ENCODE data around the gene RALGAPA2. TPM values are rescaled to one million over a fixed set of nuclear protein-coding genes. Genes with fewer than 3 reads are reported as not detected.
"Not testable (repeated sequence)": the region's sequence is repeated elsewhere in the genome, so short reads cannot be mapped to it uniquely, and the experiment has no call there.

Gene RALGAPA2
- total RNA-seq, 1 donor from 2014 or later, result 15.7 TPM

DNA sequence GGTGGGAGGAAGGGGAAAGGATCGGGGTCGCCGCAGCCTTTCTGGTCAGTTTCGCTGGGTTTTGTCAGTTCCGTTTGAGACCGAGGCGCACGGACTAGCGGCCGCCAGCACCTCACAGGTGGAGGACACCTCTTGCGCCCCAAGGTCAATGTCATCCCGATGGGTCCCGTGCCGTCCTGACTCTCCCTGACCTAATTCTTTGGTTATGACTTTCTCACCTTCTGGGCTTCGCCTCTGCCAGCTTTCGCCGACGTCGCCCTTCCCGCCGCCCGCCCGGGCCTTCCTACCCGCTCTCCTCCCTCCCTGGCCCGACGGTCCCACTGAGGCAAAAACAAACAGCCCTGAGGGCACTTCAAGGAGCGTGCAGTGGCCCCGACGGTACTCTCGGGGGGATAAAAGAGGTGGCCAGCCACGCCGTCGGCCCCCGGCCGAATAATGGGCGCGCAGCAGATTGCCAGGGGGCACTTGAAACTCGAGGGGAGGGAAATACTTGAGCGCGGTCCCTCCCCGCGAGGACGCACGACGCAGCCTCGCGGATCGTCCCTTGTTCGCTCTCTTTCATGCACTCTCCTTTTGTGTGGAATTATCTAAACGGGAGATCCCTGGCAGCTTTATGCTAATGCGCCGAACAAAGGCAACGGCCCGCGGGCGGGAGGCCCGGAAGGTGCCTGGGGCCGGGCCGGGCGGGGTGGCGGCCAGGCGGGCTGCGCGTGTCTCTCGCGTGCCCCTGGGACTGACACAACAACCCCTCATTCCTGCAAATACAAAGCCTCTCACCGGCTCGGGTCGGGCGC, 348.4 kb downstream of the RALGAPA2 start:
- no peaks in the 10 kb centered on the region for H3K9me3 ChIP-seq (ENCODE audit: control insufficient read depth in 3 of 3, low read length in 3 of 3)
- H3K4me3 ChIP-seq (ENCODE audit: low read length in 3 of 3), result no peak overlapping the region
- H3K4me1 ChIP-seq (ENCODE audit: control insufficient read depth in 3 of 3, insufficient read depth in 3 of 3, low read length in 3 of 3), result peaks cover 5 to 10% (median 9%) of the 10 kb centered on the region in 3 donors
- no peaks in the 10 kb centered on the region for H3K36me3 ChIP-seq (ENCODE audit: control insufficient read depth in 3 of 3, insufficient read depth in 3 of 3, low read length in 3 of 3)
- H3K27ac ChIP-seq (ENCODE audit: low read depth, low read length), result no peak overlapping the region
- H3K27me3 ChIP-seq (ENCODE audit: control insufficient read depth in 3 of 3, insufficient read depth in 3 of 3, low read length in 3 of 3), result peaks cover 55 to 68% (median 56%) of the 10 kb centered on the region in 3 donors
- no peak overlapping the region for H3K9ac ChIP-seq (ENCODE audit: low read depth in 1 of 3, low read length in 3 of 3)

DNA sequence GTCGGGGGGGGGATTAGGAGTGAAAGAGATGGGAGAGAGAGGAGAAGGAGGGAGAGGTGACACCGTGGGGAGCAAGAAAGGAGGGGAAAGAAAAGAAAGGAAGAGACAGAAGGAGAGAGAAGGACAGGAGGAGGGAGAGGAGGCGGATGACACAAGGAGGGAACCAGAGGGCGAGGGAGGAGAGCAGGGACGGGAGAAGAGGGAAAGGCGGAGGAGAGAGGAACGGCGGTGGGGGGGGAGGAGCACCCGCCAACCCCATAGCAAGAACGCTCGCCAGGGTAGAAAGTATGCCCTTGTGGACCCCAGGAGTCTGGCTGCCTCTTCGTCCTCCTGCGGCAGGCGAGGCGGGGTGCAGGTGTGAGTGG, 349.0 kb downstream of the RALGAPA2 start:
- peaks cover 2 to 7% (median 7%) of the 10 kb centered on the region in 3 donors for H3K4me1 ChIP-seq (ENCODE audit: control insufficient read depth in 3 of 3, insufficient read depth in 3 of 3, low read length in 3 of 3)
- no peak overlapping the region for H3K9ac ChIP-seq (ENCODE audit: low read depth in 1 of 3, low read length in 3 of 3)
- H3K27ac ChIP-seq (ENCODE audit: low read depth, low read length), result no peak overlapping the region
- H3K4me3 ChIP-seq (ENCODE audit: low read length in 3 of 3), result no peak overlapping the region
- no peaks in the 10 kb centered on the region for H3K36me3 ChIP-seq (ENCODE audit: control insufficient read depth in 3 of 3, insufficient read depth in 3 of 3, low read length in 3 of 3)
- no peaks in the 10 kb centered on the region for H3K9me3 ChIP-seq (ENCODE audit: control insufficient read depth in 3 of 3, low read length in 3 of 3)
- H3K27me3 ChIP-seq (ENCODE audit: control insufficient read depth in 3 of 3, insufficient read depth in 3 of 3, low read length in 3 of 3), result peaks cover 52 to 65% (median 53%) of the 10 kb centered on the region in 3 donors

DNA sequence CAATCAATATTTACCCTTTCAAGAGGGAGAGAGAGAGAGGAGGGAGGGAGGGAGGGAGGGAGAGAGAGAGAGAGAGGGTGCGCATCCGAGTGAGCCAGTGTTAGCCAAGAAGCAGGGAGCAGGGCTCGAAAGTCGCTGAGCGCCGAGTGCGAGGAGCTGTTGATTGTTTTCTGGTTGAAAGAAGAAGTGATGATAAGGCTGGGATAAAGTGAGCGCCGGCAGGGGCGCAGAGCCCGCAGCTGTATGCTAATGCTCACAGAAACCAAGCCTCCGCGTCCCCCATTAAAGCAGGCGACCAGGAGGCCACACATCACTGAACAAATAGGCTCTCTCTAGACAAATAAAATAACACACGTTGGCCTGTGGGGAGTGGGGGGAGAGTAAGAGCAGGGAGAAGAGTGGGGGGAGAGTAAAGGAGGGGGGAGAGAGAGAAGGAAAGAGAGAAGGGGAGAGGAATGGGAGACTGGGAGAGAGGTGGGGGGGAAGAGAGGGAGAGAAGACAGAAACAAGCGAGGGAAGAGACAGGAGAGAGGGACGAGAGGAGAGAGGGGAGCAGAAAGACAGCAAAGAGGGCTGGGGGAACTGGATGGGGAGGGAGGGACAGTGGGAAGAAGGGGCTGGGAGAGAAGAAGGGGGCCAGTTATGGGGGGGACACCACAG, 349.5 kb downstream of the RALGAPA2 start:
- H3K27me3 ChIP-seq (ENCODE audit: control insufficient read depth in 3 of 3, insufficient read depth in 3 of 3, low read length in 3 of 3), result peaks cover 49 to 63% (median 53%) of the 10 kb centered on the region in 3 donors
- H3K36me3 ChIP-seq (ENCODE audit: control insufficient read depth in 3 of 3, insufficient read depth in 3 of 3, low read length in 3 of 3), result no peaks in the 10 kb centered on the region
- no peak overlapping the region for H3K9ac ChIP-seq (ENCODE audit: low read depth in 1 of 3, low read length in 3 of 3)
- H3K4me1 ChIP-seq (ENCODE audit: control insufficient read depth in 3 of 3, insufficient read depth in 3 of 3, low read length in 3 of 3), result peaks cover 2 to 7% (median 7%) of the 10 kb centered on the region in 3 donors
- H3K27ac ChIP-seq (ENCODE audit: low read depth, low read length), result no peak overlapping the region
- no peak overlapping the region for H3K4me3 ChIP-seq (ENCODE audit: low read length in 3 of 3)
- H3K9me3 ChIP-seq (ENCODE audit: control insufficient read depth in 3 of 3, low read length in 3 of 3), result no peaks in the 10 kb centered on the region

DNA sequence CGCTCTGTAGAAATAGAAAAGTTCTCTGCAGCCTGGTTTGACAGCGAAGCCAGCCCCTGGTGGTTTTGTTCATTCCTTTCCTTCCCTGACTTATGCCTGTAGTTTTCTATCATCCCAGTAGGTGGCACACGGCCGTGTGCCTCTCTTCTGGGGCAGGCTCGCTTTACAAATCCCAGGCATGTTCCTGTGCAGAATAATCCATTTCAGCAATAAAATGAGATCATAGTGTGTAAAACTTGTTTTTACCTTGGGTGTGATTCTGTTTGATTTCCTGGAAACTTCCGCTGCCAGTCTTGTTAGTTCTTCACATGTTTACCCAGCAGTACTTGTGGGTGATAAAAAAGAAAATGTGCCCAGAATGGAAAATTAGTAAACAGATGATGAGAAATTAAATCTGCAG, 352.0 kb downstream of the RALGAPA2 start:
- Histone ChIP-seq H3K27ac (ENCODE audit: low read depth, low read length) (no peak overlapping the region), H3K27me3 (ENCODE audit: control insufficient read depth in 3 of 3, insufficient read depth in 3 of 3, low read length in 3 of 3) (peaks cover 33 to 41% (median 40%) of the 10 kb centered on the region in 3 donors), H3K9ac (ENCODE audit: low read depth in 1 of 3, low read length in 3 of 3) (no peak overlapping the region)

DNA sequence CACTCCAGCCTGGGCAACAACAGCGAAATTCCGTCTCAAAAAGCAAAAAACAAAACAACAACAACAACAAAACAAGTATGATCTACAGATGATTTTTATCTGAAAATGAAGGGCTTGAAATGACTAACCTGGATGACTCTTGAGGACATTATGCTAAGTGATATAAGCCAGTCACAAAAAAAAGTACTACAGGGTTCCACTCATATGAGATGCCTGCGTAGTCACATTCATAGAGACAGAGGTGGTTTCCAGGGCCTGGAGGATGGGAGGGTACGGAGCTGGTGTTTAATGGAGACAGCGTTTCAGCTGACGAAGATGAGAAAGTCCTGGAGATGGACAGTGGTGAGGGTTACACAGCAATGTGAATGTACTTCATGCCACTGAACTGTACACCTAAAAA, 352.8 kb downstream of the RALGAPA2 start:
- H3K36me3 ChIP-seq (ENCODE audit: control insufficient read depth in 3 of 3, insufficient read depth in 3 of 3, low read length in 3 of 3), result no peaks in the 10 kb centered on the region
- H3K27ac ChIP-seq (ENCODE audit: low read depth, low read length), result no peak overlapping the region
- H3K4me3 ChIP-seq (ENCODE audit: low read length in 3 of 3), result no peak overlapping the region
- peaks cover 2 to 3% (median 2%) of the 10 kb centered on the region in 3 donors for H3K4me1 ChIP-seq (ENCODE audit: control insufficient read depth in 3 of 3, insufficient read depth in 3 of 3, low read length in 3 of 3)
- no peaks in the 10 kb centered on the region for H3K9me3 ChIP-seq (ENCODE audit: control insufficient read depth in 3 of 3, low read length in 3 of 3)
- peaks cover 25 to 33% (median 32%) of the 10 kb centered on the region in 3 donors for H3K27me3 ChIP-seq (ENCODE audit: control insufficient read depth in 3 of 3, insufficient read depth in 3 of 3, low read length in 3 of 3)
- H3K9ac ChIP-seq (ENCODE audit: low read depth in 1 of 3, low read length in 3 of 3), result no peak overlapping the region

More for the DNA sequence above, 352.0 kb downstream of the RALGAPA2 start:
- no peak overlapping the region for H3K4me3 ChIP-seq (ENCODE audit: low read length in 3 of 3)
- no peaks in the 10 kb centered on the region for H3K9me3 ChIP-seq (ENCODE audit: control insufficient read depth in 3 of 3, low read length in 3 of 3)
- no peaks in the 10 kb centered on the region for H3K36me3 ChIP-seq (ENCODE audit: control insufficient read depth in 3 of 3, insufficient read depth in 3 of 3, low read length in 3 of 3)
- peaks cover 2 to 3% (median 2%) of the 10 kb centered on the region in 3 donors for H3K4me1 ChIP-seq (ENCODE audit: control insufficient read depth in 3 of 3, insufficient read depth in 3 of 3, low read length in 3 of 3)

DNA sequence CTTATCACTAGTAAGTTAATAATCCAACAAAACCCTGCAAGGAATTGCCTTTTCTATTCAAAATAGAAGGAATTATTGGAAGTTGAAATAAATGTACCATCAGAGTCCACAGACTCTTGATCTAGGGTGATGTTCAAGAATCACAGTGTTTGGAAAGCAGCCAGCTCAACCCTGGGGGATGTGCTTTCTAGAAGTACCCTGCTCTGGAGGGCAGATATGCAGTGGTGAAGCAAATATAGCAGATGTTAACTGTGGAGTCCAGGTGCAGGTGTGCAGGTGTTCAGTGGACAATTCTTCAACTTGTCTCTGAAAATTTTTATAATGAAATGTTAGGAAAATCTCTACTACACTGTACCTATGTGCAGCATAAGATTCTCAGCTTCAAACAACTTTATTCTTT, 353.6 kb downstream of the RALGAPA2 start:
- H3K4me1 ChIP-seq (ENCODE audit: control insufficient read depth in 3 of 3, insufficient read depth in 3 of 3, low read length in 3 of 3), result peaks cover 2 to 3% (median 2%) of the 10 kb centered on the region in 3 donors
- H3K9me3 ChIP-seq (ENCODE audit: control insufficient read depth in 3 of 3, low read length in 3 of 3), result peaks cover 0 to under 1% (median 0%) of the 10 kb centered on the region in 3 donors
- H3K36me3 ChIP-seq (ENCODE audit: control insufficient read depth in 3 of 3, insufficient read depth in 3 of 3, low read length in 3 of 3), result no peaks in the 10 kb centered on the region
- H3K27me3 ChIP-seq (ENCODE audit: control insufficient read depth in 3 of 3, insufficient read depth in 3 of 3, low read length in 3 of 3), result peaks cover 16 to 25% (median 24%) of the 10 kb centered on the region in 3 donors
- H3K27ac ChIP-seq (ENCODE audit: low read depth, low read length), result no peak overlapping the region
- no peak overlapping the region for H3K9ac ChIP-seq (ENCODE audit: low read depth in 1 of 3, low read length in 3 of 3)
- H3K4me3 ChIP-seq (ENCODE audit: low read length in 3 of 3), result no peak overlapping the region

DNA sequence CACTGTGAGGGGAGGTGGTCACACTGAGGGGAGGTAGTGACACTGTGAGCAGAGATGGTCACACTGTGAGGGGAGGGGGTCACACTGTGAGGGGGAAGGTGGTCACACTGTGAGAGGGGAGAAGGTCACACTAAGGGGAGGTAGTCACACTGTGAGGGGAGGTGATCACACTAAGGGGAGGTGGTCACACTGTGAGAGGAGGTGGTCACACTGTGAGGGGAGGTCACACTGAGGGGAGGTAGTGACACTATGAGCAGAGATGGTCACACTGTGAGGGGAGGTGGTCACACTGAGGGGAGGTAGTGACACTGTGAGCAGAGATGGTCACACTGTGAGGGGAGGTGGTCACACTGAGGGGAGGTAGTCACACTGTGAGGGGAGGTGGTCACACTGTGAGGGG, 356.9 kb downstream of the RALGAPA2 start:
- H3K9me3 ChIP-seq (ENCODE audit: control insufficient read depth in 3 of 3, low read length in 3 of 3); H3K4me3 ChIP-seq (ENCODE audit: low read length in 3 of 3); H3K9ac ChIP-seq (ENCODE audit: low read depth in 1 of 3, low read length in 3 of 3); H3K27ac ChIP-seq (ENCODE audit: low read depth, low read length); H3K27me3 ChIP-seq (ENCODE audit: control insufficient read depth in 3 of 3, insufficient read depth in 3 of 3, low read length in 3 of 3); H3K4me1 ChIP-seq (ENCODE audit: control insufficient read depth in 3 of 3, insufficient read depth in 3 of 3, low read length in 3 of 3); H3K36me3 ChIP-seq (ENCODE audit: control insufficient read depth in 3 of 3, insufficient read depth in 3 of 3, low read length in 3 of 3): not testable (repeated sequence)

DNA sequence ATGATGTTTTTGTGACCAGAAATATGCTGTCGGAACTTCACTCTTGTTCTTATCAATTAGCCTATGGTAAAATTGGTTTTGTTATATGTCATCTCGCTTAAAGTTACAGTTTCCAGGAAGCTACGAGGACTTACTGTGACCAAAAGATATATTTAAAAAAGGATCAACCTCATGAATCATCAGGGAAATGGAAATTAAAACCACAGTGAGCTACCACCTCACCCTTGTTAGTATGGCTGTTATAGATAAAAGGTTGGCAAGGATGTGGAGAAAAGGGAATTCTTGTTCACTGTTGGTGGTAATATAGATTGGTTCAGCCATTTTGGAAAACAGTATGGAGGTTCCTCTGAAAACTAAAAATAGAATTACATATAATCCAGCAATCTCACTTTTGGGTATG, 358.9 kb downstream of the RALGAPA2 start:
- Histone ChIP-seq H3K9me3 (ENCODE audit: control insufficient read depth in 3 of 3, low read length in 3 of 3) (peaks cover 0 to 2% (median 0%) of the 10 kb centered on the region in 3 donors), H3K36me3 (ENCODE audit: control insufficient read depth in 3 of 3, insufficient read depth in 3 of 3, low read length in 3 of 3) (no peaks in the 10 kb centered on the region), H3K27ac (ENCODE audit: low read depth, low read length) (no peak overlapping the region), H3K4me1 (ENCODE audit: control insufficient read depth in 3 of 3, insufficient read depth in 3 of 3, low read length in 3 of 3) (no peaks in the 10 kb centered on the region), H3K4me3 (ENCODE audit: low read length in 3 of 3) (no peak overlapping the region), H3K9ac (ENCODE audit: low read depth in 1 of 3, low read length in 3 of 3) (no peak overlapping the region), H3K27me3 (ENCODE audit: control insufficient read depth in 3 of 3, insufficient read depth in 3 of 3, low read length in 3 of 3) (no peaks in the 10 kb centered on the region)

DNA sequence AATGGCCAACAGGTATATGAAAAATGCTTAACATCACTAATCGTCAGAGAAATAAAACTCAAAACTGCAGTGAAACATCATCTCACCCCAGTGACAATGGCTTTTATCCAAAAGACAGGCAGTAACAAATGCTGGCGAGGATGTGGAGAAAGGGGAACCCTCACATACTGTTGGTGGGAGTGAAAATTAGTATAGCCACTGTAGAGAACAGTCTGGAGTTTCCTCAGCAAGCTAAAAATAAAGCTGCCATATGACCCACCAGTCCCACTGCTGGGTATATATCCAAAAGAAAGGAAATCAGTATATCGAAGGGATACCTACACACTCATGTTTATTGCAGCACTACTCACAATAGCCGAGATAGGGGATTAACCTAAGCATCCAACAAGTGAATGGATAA, 368.0 kb downstream of the RALGAPA2 start:
- no peak overlapping the region for H3K27ac ChIP-seq (ENCODE audit: low read depth, low read length)
- H3K9me3 ChIP-seq (ENCODE audit: control insufficient read depth in 3 of 3, low read length in 3 of 3), result no peaks in the 10 kb centered on the region
- H3K36me3 ChIP-seq (ENCODE audit: control insufficient read depth in 3 of 3, insufficient read depth in 3 of 3, low read length in 3 of 3), result no peaks in the 10 kb centered on the region
- H3K9ac ChIP-seq (ENCODE audit: low read depth in 1 of 3, low read length in 3 of 3), result no peak overlapping the region
- peaks cover 0 to 4% (median 0%) of the 10 kb centered on the region in 3 donors for H3K27me3 ChIP-seq (ENCODE audit: control insufficient read depth in 3 of 3, insufficient read depth in 3 of 3, low read length in 3 of 3)
- no peak overlapping the region for H3K4me3 ChIP-seq (ENCODE audit: low read length in 3 of 3)
- no peaks in the 10 kb centered on the region for H3K4me1 ChIP-seq (ENCODE audit: control insufficient read depth in 3 of 3, insufficient read depth in 3 of 3, low read length in 3 of 3)

DNA sequence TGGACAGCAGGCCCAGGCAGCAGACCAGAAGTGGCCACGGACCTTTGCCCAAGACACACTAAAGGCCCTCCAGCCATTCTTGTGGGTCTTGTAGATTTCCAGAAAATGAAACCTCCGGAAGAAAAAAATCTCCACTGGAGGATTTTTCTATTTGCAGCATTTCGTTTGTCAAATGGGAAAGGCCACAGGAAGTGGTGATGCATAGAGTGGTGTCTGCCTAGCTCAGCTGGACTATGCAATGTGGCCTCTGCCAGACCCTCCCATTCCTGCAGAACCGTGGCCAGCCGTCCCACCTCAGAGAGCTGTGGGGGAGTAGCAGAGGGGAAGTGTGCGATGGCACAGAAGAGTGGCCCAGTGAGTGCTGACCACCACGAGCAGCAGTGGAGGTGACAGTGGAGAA, 368.5 kb downstream of the RALGAPA2 start:
- Histone ChIP-seq H3K27me3 (ENCODE audit: control insufficient read depth in 3 of 3, insufficient read depth in 3 of 3, low read length in 3 of 3) (peaks cover 0 to 4% (median 0%) of the 10 kb centered on the region in 3 donors), H3K9ac (ENCODE audit: low read depth in 1 of 3, low read length in 3 of 3) (no peak overlapping the region), H3K9me3 (ENCODE audit: control insufficient read depth in 3 of 3, low read length in 3 of 3) (no peaks in the 10 kb centered on the region), H3K27ac (ENCODE audit: low read depth, low read length) (no peak overlapping the region), H3K4me3 (ENCODE audit: low read length in 3 of 3) (no peak overlapping the region), H3K4me1 (ENCODE audit: control insufficient read depth in 3 of 3, insufficient read depth in 3 of 3, low read length in 3 of 3) (no peaks in the 10 kb centered on the region), H3K36me3 (ENCODE audit: control insufficient read depth in 3 of 3, insufficient read depth in 3 of 3, low read length in 3 of 3) (no peaks in the 10 kb centered on the region)

All from skeletal muscle tissue (tissue), 4 donors.